Measurements from ENCODE around the gene NUMBL.

DNA sequence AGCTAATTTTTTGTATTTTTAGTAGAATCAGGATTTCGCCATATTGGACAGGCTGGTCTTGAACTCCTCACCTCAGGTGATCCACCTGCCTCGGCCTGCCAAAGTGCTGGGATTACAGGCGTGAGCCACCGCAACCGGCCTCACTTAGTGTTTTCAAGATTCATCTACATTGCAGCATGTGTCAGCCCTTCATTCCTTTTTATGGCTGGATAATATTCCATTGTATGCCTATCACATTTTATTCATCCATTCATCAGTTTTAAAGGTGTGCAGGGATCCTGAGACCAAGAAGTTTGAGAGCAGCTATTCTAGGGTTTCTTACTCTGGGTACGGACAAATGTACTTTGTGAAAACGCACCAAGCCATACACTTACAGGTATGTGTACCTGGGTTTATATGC lies 17.2 kb upstream of the NUMBL start:
- no peak for TF ChIP-seq EZH2phosphoT487 (IDR thresholded peaks at IDR 0.05; ENCODE audit: insufficient read depth, low read depth)
- TF ChIP-seq EZH2 (IDR thresholded peaks at IDR 0.05; ENCODE audit: insufficient read depth, poor library complexity, severe bottlenecking), result no peak

Measured in GM23248 (cell line).